Suprapubic skin (tissue), 4 donors: ENCODE results near the gene EPOP.

Source experiments
- POLR2A ChIP-seq, 2 donors: fragments of 450-650 bp; IDR thresholded peaks; one replicate each; pipeline ENCODE4 v1.6.1; 2017; ENCODE audit warnings: antibody characterized with exemption in 2 of 2, mild to moderate bottlenecking in 2 of 2, moderate library complexity in 2 of 2
- POLR2AphosphoS5 ChIP-seq, 3 donors: sonication (generic); formaldehyde crosslinking; IDR thresholded peaks; one replicate each; pipeline ENCODE4 v1.6.1; 2017; ENCODE audit warnings: antibody characterized with exemption in 3 of 3
- TF ChIP-seq, protein P1 (sequence below), 2 donors: fragments of 200-600 bp in 1 of 2; fragments of 450-650 bp in 1 of 2; sonication (generic) in 1 of 2; IDR thresholded peaks; one replicate each; pipeline ENCODE4 v1.5.1; 2016 to 2019; ENCODE audit warnings: antibody characterized with exemption in 2 of 2, mild to moderate bottlenecking in 1 of 2, moderate library complexity in 1 of 2

DNA sequence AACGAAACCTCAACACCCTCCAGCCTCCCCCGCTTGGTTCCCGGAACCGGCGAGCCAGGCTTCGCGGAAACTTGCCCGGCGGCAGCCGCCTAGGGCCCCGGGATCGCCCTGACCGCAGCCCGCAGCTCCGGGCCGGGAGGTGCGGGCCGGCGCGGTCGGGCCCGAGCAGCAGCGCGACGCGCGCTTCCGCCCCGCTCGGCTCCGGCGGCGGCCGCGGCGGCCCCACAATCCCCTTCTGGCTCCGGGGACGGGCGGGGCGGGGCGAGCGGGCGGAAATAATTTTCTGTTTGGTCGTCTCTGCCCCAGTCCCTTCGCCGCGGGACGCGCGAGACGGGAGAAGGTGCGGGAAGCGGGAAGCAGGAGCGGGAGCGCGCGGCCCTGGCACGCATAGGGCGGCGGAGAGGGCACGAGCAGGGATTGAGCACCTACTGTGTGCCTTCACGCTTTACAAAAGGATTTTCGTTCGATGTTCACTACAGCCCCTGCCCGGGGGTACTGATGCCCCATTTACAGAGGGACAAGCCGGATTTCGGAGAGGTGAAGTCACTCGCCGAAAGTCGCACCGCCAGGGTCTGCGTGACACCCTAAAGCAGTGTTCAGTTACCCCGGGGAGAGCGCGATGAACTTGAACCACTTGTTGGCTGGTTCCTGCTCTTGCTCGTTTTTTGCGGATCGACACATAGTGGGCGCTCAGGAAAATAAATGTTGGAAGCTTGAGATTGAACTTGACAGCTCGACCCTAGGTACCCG is 27.6 kb upstream of the EPOP start:
- TF ChIP-seq, protein P1, sequence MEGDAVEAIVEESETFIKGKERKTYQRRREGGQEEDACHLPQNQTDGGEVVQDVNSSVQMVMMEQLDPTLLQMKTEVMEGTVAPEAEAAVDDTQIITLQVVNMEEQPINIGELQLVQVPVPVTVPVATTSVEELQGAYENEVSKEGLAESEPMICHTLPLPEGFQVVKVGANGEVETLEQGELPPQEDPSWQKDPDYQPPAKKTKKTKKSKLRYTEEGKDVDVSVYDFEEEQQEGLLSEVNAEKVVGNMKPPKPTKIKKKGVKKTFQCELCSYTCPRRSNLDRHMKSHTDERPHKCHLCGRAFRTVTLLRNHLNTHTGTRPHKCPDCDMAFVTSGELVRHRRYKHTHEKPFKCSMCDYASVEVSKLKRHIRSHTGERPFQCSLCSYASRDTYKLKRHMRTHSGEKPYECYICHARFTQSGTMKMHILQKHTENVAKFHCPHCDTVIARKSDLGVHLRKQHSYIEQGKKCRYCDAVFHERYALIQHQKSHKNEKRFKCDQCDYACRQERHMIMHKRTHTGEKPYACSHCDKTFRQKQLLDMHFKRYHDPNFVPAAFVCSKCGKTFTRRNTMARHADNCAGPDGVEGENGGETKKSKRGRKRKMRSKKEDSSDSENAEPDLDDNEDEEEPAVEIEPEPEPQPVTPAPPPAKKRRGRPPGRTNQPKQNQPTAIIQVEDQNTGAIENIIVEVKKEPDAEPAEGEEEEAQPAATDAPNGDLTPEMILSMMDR (IDR thresholded peaks at IDR 0.05) = no peak
- TF ChIP-seq POLR2A (IDR thresholded peaks at IDR 0.05) = peak in 1 of 2 donors; percentile 72
- TF ChIP-seq POLR2AphosphoS5 (IDR thresholded peaks at IDR 0.05) = peak in 2 of 3 donors; percentile 40 to 60
